GM23248 (cell line): ENCODE data around the gene SREK1.

Experiments
- EZH2 ChIP-seq: fragments of 200-600 bp; sonication (generic); IDR thresholded peaks from 2 replicates; pipeline ENCODE4 v1.6.1; 2018; ENCODE audit warnings: antibody characterized with exemption, mild to moderate bottlenecking; ENCODE audit not compliant: insufficient read depth, poor library complexity, severe bottlenecking
- EZH2phosphoT487 ChIP-seq: fragments of 200-600 bp; sonication (generic); IDR thresholded peaks from 2 replicates; pipeline ENCODE4 v1.6.1; 2018; ENCODE audit warnings: antibody characterized with exemption, moderate library complexity, mild to moderate bottlenecking, low read depth; ENCODE audit not compliant: insufficient read depth

GRCh38 chr5:66232706-66233445 is 88.8 kb downstream of the SREK1 start:
- TF ChIP-seq EZH2, result no peak
- no peak for TF ChIP-seq EZH2phosphoT487
